Measurements from ENCODE around the gene TNFSF10. TPM values are rescaled to one million over a fixed set of nuclear protein-coding genes. Genes with fewer than 3 reads are reported as not detected.

TNFSF10 gene
- total and polyA plus RNA-seq, 2 of the 4 experiments (the other 2 are of a cell fraction): 0.63 to 1.3 TPM

- no peaks in the 10 kb centered on the region for H4K20me1 ChIP-seq (ENCODE audit: insufficient read depth, low read length)
- H3K27me3 ChIP-seq (ENCODE audit: control insufficient read depth, insufficient read depth, low read length): no peaks in the 10 kb centered on the region; the same call in 1 of the 2 replicates
- TF ChIP-seq CEBPB (IDR thresholded peaks at IDR 0.05; ENCODE audit: low read depth, low read length) (peak; percentile 50), MAFK (IDR thresholded peaks at IDR 0.05; ENCODE audit: low read depth, low read length) (no peak)
- no peak overlapping the region for H3K4me3 ChIP-seq (ENCODE audit: insufficient read depth, low read depth, low read length)
- no peak overlapping the region for H3K56ac ChIP-seq (ENCODE audit: extremely low read depth, insufficient read depth, low read length)
- H3K9me1 ChIP-seq (ENCODE audit: insufficient read depth, low read length): no peaks in the 10 kb centered on the region
- dilution Hi-C loops (cut with HindIII; ENCODE audit: low sequenced_read_pairs, unreplicated experiment) (no loop called here), intact Hi-C loops (cut with micrococcal nuclease) (no loop called here), in situ Hi-C loops (cut with MboI; ENCODE audit: low sequenced_read_pairs) (no loop called here)
- H3K18ac ChIP-seq (ENCODE audit: low read depth, low read length): no peak overlapping the region
- no peak overlapping the region for H2AFZ ChIP-seq (replicated peaks; ENCODE audit: low read length, poor library complexity)
- H3K4me1 ChIP-seq (ENCODE audit: control insufficient read depth, insufficient read depth, low read length): peaks cover 2% of the 10 kb centered on the region; the same call in 1 of the 2 replicates
- no peak overlapping the region for H2BK15ac ChIP-seq (ENCODE audit: low read depth, low read length)
- H2AK9ac ChIP-seq (replicated peaks; ENCODE audit: low read depth, low read length, poor library complexity): no peak overlapping the region
- ATAC-seq (ENCODE audit: low read depth) (no peak), DNase-seq (no peak)
- H3K4me2 ChIP-seq (ENCODE audit: low read depth, low read length): no peak overlapping the region
- no peak overlapping the region for H4K5ac ChIP-seq (ENCODE audit: low read depth, low read length)
- no peak overlapping the region for H3K27ac ChIP-seq (ENCODE audit: insufficient read depth, low read length)
- no peak overlapping the region for H2BK120ac ChIP-seq (ENCODE audit: low read depth, low read length)
- no peak overlapping the region for H4K8ac ChIP-seq (ENCODE audit: low read depth in 2 of 2, low read length in 2 of 2)
- ChIA-PET CTCF (interaction anchor here (0.6 kb wide), 1 partner anchor 29 kb away, joined by 10 read pairs; no protein-coding TSS in a partner anchor), POLR2A (ENCODE audit: unreplicated experiment) (no interaction called here)
- H3K23ac ChIP-seq (ENCODE audit: low read depth, low read length): no peak overlapping the region
- no peaks in the 10 kb centered on the region; the same call in 1 of the 2 replicates for H3K9me3 ChIP-seq (ENCODE audit: control insufficient read depth, insufficient read depth, low read length)
- no peak overlapping the region for H4K91ac ChIP-seq (ENCODE audit: insufficient read depth, low read depth, low read length)
- 90% methylated on average over 2 of the region's 4 CpGs; no CpG with 5 or more reads in 1 of the 2 experiments for WGBS, 2 experiments (ENCODE audit: extremely low coverage in 2 of 2, insufficient read length in 1 of 2)
- no TSS peak for BruUV-seq (replicated peaks)
- H3K4ac ChIP-seq (ENCODE audit: low read depth, low read length): no peak overlapping the region
- H3K9ac ChIP-seq (ENCODE audit: low read depth, low read length): no peak overlapping the region
- H2AK5ac ChIP-seq (ENCODE audit: low read depth, low read length): no peak overlapping the region
- H3K36me3 ChIP-seq (ENCODE audit: control insufficient read depth, insufficient read depth, low read length): no peaks in the 10 kb centered on the region
- no peaks in the 10 kb centered on the region for H3K79me1 ChIP-seq (ENCODE audit: low read depth in 1 of 2, low read length in 2 of 2)
- no peak overlapping the region for H2BK5ac ChIP-seq (ENCODE audit: low read depth, low read length, poor library complexity, severe bottlenecking)
- H2BK20ac ChIP-seq (ENCODE audit: low read depth, low read length): no peak overlapping the region
- H3K14ac ChIP-seq (replicated peaks; ENCODE audit: low read depth, low read length): no peak overlapping the region
Measured at GRCh38 chr3:172569128-172570008, 46.1 kb upstream of the TNFSF10 start.
